ENCODE data around the gene CDC42SE2. TPM values are rescaled to one million over a fixed set of nuclear protein-coding genes. Genes with fewer than 3 reads are reported as not detected.
"Not testable (repeated sequence)": the region's sequence is repeated elsewhere in the genome, so short reads cannot be mapped to it uniquely, and the experiment has no call there.

Gene CDC42SE2
- polyA plus RNA-seq, 1 experiment, result 27.4 TPM

DNA sequence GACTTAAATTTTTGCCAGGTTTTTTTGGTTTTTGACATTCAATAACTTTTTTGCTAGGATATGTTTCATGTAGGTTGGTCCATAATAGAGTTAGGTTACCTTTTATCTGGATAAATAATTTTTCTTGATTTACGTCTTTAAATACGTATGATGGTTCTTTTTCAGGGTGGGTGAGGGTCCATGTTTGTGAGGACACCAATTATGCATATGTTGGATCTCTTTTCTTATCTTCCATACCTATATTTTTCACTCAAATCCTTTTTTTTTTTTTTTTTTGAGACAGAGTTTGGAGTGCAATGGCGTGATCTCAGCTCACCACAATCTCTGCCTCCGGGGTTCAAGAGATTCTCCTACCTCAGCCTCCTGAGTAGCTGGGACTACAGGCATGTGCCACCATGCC, 17.3 kb upstream of the CDC42SE2 start:
- no peak overlapping the region for H3K4me3 ChIP-seq (ENCODE audit: low read depth, low read length)

DNA sequence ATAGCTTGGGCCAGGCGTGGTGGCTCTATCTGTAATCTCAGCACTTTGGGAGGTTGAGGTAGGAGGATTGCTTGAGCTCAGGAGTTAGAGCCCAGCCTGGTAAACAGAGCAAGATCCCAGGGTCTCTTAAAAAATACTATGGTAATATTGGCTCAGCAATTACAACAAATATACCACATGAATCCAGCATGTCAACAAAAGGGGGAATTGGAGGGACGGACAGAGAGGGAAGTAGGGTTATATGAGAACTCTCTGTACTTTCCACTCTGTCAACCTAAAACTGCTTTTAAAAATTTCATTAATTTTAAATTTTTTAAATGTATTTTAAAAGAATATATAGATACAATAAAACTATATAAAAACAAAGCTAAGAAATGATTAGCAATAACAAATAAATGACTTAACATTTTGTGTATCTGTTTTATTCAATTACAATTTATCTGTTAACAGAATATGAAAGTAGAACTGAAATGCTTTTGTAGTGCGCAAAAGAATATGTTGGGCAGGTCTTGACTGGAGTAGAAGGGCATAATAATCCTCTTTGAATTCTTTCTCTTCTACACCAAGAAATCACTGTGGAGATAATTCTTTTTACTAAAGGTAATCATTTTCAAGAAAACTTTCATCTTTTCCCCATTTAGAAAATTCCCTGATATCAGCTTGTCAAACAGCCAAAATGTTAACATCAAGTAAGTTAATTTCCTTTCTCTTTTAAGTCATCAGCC, 12.9 kb upstream of the CDC42SE2 start:
- H3K27ac ChIP-seq (ENCODE audit: low read depth, low read length), result no peak overlapping the region
- ChIA-PET CTCF (interaction anchor here (1.5 kb wide), 1 partner anchor 15 kb away, joined by 4 read pairs; no protein-coding TSS in a partner anchor), POLR2A (no interaction called here)
- no peak for DNase-seq (ENCODE audit: low read depth, low spot score)
- H3K4me3 ChIP-seq (ENCODE audit: low read depth, low read length), result no peak overlapping the region
- H3K27me3 ChIP-seq (ENCODE audit: control insufficient read depth, insufficient read depth, low read length), result no peaks in the 10 kb centered on the region
- H3K9me3 ChIP-seq (ENCODE audit: control insufficient read depth, insufficient read depth, low read length), result peaks cover 15% of the 10 kb centered on the region
- TF ChIP-seq, protein P1, sequence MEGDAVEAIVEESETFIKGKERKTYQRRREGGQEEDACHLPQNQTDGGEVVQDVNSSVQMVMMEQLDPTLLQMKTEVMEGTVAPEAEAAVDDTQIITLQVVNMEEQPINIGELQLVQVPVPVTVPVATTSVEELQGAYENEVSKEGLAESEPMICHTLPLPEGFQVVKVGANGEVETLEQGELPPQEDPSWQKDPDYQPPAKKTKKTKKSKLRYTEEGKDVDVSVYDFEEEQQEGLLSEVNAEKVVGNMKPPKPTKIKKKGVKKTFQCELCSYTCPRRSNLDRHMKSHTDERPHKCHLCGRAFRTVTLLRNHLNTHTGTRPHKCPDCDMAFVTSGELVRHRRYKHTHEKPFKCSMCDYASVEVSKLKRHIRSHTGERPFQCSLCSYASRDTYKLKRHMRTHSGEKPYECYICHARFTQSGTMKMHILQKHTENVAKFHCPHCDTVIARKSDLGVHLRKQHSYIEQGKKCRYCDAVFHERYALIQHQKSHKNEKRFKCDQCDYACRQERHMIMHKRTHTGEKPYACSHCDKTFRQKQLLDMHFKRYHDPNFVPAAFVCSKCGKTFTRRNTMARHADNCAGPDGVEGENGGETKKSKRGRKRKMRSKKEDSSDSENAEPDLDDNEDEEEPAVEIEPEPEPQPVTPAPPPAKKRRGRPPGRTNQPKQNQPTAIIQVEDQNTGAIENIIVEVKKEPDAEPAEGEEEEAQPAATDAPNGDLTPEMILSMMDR (IDR thresholded peaks at IDR 0.05; ENCODE audit: low read depth, low read length), result no peak

More for the DNA sequence above, 17.3 kb upstream of the CDC42SE2 start:
- TF ChIP-seq, protein P1 (IDR thresholded peaks at IDR 0.05; ENCODE audit: low read depth, low read length), result no peak
- ChIA-PET POLR2A (no interaction called here), CTCF (no interaction called here)
- no peak for DNase-seq (ENCODE audit: low read depth, low spot score)
- no peaks in the 10 kb centered on the region for H3K27me3 ChIP-seq (ENCODE audit: control insufficient read depth, insufficient read depth, low read length)
- H3K27ac ChIP-seq (ENCODE audit: low read depth, low read length), result no peak overlapping the region
- peaks cover 15% of the 10 kb centered on the region for H3K9me3 ChIP-seq (ENCODE audit: control insufficient read depth, insufficient read depth, low read length)

DNA sequence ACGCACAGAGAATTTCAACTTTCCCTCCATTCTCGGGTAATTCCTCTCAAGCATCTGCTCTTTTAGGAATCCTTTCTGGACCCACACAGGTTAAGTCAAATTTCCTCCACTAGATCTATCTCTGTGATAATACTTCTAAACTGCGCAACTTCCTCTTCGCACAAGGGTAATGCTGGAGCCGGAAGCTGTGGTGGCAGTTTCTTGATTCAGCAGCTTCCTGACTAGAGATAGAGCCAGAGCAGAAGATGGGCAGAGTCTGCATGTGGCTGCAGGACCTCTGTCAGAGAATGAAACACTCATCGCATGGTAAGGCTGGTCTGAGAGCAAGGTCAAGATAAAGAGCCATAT, 11.1 kb upstream of the CDC42SE2 start:
- DNase-seq (ENCODE audit: low read depth, low spot score), result no peak
- Histone ChIP-seq H3K27ac (ENCODE audit: low read depth, low read length) (no peak overlapping the region), H3K4me3 (ENCODE audit: low read depth, low read length) (no peak overlapping the region), H3K9me3 (ENCODE audit: control insufficient read depth, insufficient read depth, low read length) (no peaks in the 10 kb centered on the region), H3K27me3 (ENCODE audit: control insufficient read depth, insufficient read depth, low read length) (no peaks in the 10 kb centered on the region)
- CTCF ChIA-PET, result no interaction called here
- TF ChIP-seq, protein P1 (IDR thresholded peaks at IDR 0.05; ENCODE audit: low read depth, low read length), result no peak
- POLR2A ChIA-PET, result no interaction called here

- DNase-seq (ENCODE audit: low read depth, low spot score); H3K9me3 ChIP-seq (ENCODE audit: control insufficient read depth, insufficient read depth, low read length); POLR2A ChIA-PET; H3K27me3 ChIP-seq (ENCODE audit: control insufficient read depth, insufficient read depth, low read length); H3K4me3 ChIP-seq (ENCODE audit: low read depth, low read length); H3K27ac ChIP-seq (ENCODE audit: low read depth, low read length): not testable (repeated sequence)
- CTCF ChIA-PET, result interaction anchor here (0.7 kb wide), 1 partner anchor 9 kb away, joined by 3 read pairs; no protein-coding TSS in a partner anchor
These were observed 9.8 kb upstream of the CDC42SE2 start for GRCh38 chr5:131254025-131254424.

DNA sequence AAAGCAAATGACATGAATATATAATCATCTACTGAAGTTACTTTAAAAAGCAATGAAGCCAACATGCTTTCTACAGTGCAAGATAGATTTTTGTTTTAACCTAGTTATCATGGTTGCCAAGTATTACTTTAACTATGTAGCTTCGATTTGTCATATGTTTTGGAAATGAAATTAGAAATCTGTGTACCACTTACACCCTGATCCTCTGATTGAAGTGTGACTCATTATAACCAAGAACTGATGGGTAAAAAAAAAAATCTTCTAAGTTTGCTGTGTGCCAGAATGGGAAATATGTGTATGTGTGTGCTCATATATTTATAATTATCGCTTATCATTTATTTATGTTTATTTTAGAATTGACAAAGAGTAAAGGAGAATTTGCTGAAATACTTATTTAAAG, 9.1 kb upstream of the CDC42SE2 start:
- no peaks in the 10 kb centered on the region for H3K27me3 ChIP-seq (ENCODE audit: control insufficient read depth, insufficient read depth, low read length)
- TF ChIP-seq, protein P1 (IDR thresholded peaks at IDR 0.05; ENCODE audit: low read depth, low read length), result no peak
- POLR2A ChIA-PET, result no interaction called here
- no peak overlapping the region for H3K4me3 ChIP-seq (ENCODE audit: low read depth, low read length)
- no peaks in the 10 kb centered on the region for H3K9me3 ChIP-seq (ENCODE audit: control insufficient read depth, insufficient read depth, low read length)
- DNase-seq (ENCODE audit: low read depth, low spot score), result no peak
- CTCF ChIA-PET, result no interaction called here
- no peak overlapping the region for H3K27ac ChIP-seq (ENCODE audit: low read depth, low read length)
